DND-41 (cell line): ENCODE results near the gene RAB3C.

Experiments used
- EZH2 ChIP-seq: IDR thresholded peaks from 3 replicates; pipeline ENCODE4 v1.6.1; 2012; ENCODE audit warnings: borderline replicate concordance, low read depth, mild to moderate bottlenecking, moderate library complexity, low read length, inconsistent platforms; ENCODE audit not compliant: severe bottlenecking
- TF ChIP-seq, protein P1 (sequence below): IDR thresholded peaks from 2 replicates; pipeline ENCODE4 v1.5.1; 2012; ENCODE audit warnings: borderline replicate concordance, low read length, moderate library complexity, mild to moderate bottlenecking; ENCODE audit not compliant: poor library complexity, severe bottlenecking; ENCODE audit errors: extremely low read depth

DNA sequence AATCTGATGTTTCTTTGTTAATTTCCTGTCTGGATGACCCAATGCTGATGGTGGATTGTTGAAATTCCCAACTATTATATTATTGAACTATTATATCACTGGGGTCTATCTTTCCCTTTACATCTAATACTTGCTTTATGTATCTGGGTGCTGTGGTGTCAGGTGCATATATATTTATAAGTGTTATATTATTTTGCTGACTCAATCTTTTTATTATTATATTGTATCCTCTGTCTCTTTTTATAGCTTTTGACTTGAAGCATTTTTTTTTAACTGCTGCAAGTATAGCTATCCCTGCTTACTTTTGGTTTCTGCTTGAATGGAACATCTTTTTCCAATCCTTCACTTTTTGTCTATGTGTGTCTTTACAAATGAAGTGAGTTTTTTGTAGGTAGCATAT is 255.9 kb downstream of the RAB3C start:
- TF ChIP-seq, protein P1, sequence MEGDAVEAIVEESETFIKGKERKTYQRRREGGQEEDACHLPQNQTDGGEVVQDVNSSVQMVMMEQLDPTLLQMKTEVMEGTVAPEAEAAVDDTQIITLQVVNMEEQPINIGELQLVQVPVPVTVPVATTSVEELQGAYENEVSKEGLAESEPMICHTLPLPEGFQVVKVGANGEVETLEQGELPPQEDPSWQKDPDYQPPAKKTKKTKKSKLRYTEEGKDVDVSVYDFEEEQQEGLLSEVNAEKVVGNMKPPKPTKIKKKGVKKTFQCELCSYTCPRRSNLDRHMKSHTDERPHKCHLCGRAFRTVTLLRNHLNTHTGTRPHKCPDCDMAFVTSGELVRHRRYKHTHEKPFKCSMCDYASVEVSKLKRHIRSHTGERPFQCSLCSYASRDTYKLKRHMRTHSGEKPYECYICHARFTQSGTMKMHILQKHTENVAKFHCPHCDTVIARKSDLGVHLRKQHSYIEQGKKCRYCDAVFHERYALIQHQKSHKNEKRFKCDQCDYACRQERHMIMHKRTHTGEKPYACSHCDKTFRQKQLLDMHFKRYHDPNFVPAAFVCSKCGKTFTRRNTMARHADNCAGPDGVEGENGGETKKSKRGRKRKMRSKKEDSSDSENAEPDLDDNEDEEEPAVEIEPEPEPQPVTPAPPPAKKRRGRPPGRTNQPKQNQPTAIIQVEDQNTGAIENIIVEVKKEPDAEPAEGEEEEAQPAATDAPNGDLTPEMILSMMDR, result no peak
- no peak for TF ChIP-seq EZH2
